ENCODE results near the gene NUP50.

DNA sequence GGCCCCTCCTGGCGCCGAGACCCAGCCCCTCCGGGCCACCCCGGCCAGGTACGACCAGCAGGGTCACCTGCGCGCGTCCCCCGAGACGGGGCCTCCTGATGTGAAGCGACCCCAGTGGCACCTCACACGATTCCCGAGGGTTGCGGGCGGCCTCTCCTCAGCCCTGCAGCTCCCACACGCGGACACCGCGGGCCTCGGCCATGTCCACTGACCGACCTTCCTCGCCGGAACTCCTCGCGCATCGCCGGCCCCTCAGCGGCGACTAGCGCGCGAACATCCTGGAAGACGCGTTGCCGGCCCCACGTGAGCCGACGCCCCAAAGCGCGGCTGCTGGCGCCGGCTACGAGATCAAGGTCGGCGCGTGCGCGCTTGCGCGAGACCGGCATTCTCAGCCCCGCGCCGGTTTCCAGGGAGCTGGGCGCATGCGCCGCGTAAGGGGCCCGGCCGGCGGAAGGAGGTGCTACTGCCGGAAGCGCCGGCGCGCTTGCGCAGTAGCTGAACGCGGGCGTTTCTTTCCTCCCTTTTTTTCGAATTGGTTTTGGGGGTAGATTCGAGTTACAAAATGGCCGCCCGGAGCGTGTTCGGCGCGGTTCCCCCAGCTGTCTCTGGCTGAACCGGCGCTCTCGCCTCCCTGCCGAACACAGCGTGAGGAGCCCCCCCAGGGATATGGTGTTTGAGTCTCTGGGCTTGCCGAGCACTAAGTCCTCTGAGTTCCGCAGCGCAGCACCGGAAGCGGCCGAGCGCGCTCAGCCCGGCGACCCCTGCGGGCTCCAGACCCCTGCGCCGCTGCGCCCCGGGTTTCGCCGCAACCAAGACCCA is at the start of gene NUP50:
- TF ChIP-seq CTCF (IDR thresholded peaks at IDR 0.05): peak in 2 of 6 experiments; percentile 24 to 44
- peak in 3 of 4 donors; percentile 63 to 90 (median 88) for TF ChIP-seq POLR2A (IDR thresholded peaks at IDR 0.05)
- TF ChIP-seq POLR2AphosphoS5 (IDR thresholded peaks at IDR 0.05): peak; percentile 81 to 82
- peak in 1 of 4 donors; percentile 29 for TF ChIP-seq EP300 (IDR thresholded peaks at IDR 0.05)
